NCI-H1105 treated with DMSO at 0.1 percent for 48 hours (cell line): ENCODE measurements around the gene CADM1.

Experiments used
- DNase-seq: peaks from one replicate; lab custom pipeline; 2025; lab: John Stamatoyannopoulos, UW

CADM1 gene

GRCh38 chr11:115349335-115350017 is 154.7 kb downstream of the CADM1 start:
- peak; percentile 30 for DNase-seq

DNA sequence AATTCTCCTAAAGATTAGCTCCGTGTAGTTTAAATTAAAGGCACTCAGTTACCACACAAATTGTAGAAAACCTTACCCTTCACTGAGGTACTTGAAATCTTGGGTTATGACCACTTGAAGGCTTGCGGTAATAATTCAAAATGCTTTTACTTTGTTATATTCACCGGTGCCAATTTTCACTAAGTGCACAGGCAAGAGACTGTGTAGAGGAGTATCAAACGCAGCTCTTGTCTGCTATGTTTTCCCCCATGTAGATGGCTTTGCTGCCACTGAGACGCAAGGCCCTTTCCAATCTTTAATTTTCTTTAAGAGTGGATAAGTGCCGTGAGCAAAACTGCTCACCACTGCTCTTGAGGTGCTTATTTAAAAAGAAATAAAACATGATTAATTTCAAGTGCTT is 155.8 kb downstream of the CADM1 start:
- peak; percentile 93 for DNase-seq

GRCh38 chr11:115347106-115347505 is 157.1 kb downstream of the CADM1 start:
- DNase-seq: peak; percentile 95

GRCh38 chr11:115345840-115346239 is 158.4 kb downstream of the CADM1 start:
- DNase-seq: no peak

DNA sequence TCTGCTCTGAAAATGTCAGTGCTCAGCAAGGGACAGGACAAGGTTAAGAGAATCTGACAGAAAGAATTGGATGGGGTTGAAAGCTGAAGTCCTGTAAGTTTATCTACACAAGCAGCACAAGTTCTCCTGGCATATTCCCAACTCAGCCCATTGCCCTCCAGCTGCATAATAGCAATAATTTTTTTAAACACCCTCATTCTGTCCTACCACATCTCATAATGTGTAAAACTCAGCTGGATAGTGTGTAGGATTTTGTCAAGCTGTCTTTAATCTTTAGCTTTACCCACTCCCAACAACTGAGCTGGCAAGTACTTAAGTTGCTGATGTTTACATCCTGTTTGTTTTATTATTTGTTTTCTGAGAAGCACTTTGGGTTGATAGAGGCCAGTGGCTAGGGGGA is 158.9 kb downstream of the CADM1 start:
- peak; percentile 38 for DNase-seq

- no peak for DNase-seq
These were observed 159.4 kb downstream of the CADM1 start for GRCh38 chr11:115344846-115345245.

GRCh38 chr11:115342142-115342541 is 162.1 kb downstream of the CADM1 start:
- DNase-seq: no peak

DNA sequence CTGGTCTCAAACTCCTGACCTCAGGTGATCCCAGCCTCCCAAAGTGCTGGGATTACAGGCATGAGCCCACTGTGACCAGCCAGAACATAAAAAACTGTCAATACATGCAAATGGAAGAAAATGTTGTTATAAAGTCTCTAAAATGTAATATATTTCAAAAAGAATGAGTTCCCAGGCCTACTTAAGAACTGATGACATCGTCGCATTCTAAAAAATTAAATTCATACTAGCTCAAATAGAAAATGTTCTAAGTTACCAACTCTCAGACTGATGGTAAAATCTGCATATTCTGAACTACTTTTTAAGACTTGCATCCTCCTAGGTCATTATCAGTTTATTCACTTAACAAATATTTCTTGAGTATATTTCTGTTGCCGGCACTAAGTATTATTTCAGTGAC is 163.3 kb downstream of the CADM1 start:
- DNase-seq: no peak

DNA sequence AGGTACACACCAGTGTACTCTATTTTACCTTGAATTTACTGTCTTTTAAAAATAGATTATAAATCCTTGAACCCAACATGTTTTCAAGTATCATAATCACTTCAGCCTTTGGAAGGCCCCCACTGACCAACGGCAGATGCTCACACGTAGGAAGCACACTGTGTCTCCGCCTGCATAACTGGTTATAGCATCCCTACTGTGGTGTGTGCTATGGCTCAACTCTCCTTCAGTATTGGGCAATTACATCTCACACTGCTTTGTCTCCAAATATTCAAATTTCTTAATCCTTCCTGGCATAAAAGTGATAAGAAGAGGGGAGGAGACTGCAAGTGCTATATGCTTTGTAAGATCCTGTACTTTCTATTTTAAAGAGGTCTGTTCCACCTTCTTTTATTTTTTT is 165.7 kb downstream of the CADM1 start:
- DNase-seq: no peak

DNA sequence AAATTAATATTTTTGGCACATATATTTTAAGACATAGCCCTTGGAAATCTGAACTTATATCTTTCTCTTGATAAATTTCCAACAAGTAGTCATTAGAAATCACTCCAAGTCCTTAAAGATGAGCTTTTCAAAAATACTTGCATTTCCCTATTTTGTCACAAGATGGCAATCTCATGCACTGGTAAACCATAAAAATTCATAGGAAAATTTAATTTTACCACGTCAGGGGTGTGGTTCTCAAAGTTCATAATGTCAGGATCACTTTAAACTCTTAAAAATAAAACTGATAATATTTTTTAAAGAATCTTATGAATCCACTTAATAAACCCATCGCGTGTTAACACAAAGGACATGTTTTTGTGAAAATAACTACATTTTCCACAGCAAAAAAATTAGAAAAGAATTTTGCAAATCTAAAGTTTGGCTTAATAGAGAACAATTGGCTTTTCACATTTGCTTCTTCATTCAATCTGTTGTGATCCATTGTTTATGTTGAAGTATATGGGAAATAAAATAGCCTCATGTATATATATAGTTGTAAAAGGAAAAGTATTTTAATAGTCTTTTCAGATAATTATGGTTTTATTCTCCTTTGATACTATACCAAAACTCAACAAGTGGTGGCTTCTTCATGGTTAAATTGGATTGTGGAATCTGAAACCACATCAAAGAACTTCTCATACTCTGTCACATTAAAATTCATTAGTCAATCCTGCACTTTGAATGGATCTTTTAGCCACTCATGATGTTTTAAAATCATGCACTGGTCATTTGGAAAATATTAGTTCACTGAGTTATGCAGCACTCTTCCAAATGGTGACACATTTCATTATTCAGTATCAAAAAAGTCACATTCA is 169.1 kb downstream of the CADM1 start:
- DNase-seq: peak; percentile 57

GRCh38 chr11:115333949-115334348 is 170.3 kb downstream of the CADM1 start:
- no peak for DNase-seq

DNA sequence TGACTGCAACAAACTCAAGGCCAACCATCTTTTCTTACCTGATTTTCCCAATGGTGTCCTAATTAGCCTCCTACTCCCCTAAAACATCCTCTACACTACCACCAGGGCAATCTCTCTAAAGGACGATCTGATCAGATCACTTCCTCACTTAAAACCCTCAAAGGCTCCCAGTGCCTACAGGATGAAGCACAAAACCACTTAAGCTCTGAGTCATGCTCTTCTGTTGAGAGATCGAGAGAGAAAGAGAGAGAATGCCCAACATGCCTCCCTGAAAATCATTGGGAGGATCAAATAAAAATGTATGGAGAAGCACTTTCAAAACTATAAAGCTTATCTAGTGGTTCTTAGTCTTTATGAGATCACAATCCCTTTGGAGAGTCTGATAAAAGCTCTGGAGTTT is 171.1 kb downstream of the CADM1 start:
- no peak for DNase-seq

GRCh38 chr11:115330684-115331482 is 173.3 kb downstream of the CADM1 start:
- DNase-seq: peak; percentile 23

DNA sequence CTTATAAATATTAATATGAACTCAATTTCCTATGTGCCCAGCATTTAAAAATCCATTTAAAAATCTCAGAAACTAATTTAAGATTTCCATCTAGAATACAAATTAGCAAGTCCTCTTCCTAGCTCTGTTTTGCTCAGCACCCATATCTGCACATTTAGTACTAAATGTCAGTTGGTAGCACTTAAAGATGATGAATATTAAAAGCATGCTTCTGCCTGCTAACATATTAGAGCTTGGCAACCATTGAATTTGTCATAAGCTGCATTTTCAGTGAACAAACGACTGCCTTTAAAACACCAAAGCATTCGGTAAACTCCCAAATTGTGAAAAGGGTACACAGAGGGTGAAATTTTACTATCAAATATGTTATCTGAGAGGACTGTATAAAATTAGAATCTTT is 177.7 kb downstream of the CADM1 start:
- peak; percentile 34 for DNase-seq

- DNase-seq: peak; percentile 72
These were observed 178.7 kb downstream of the CADM1 start for GRCh38 chr11:115325523-115325922.

DNA sequence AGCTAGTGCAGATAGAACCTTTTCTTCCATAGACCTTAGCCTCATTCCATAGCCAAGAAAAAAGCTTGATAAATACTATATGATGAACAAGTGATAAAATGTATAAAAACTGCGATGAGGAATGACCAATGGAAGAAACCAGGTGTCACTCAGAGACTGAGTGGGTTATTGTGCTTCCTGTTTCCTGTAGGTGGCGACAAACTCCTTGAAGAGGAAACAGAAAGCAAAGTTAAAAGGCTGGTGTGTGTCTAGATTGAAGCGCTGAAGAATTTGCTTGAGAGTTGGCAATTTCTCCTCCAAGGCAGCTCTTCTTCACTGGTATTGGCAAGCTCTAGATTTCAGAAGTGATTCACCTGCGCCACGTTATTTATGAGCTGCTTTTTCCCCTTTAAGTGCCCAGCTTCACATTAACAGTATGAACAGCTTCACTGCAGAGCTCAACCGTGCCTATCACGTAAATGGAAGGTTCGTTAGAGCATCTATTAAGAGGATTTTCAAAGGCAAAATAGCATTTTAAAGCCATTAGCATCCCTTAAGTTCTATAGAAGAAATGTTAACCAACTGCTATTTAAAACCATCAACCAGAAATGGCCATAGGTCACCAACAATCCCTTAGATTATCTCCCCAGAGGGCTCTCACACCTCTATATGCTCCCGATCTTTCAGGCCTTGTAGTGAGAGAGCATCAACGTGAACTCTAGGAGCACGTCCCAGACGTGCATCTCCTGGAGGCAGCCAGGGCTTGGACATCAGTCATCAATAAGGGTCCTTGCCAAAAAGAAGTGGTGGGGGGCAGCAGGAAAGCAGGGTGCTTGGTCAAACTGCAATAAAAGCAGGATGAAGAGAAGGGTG is 179.4 kb downstream of the CADM1 start:
- peak; percentile 94 for DNase-seq

GRCh38 chr11:115322553-115323203 is 181.5 kb downstream of the CADM1 start:
- no peak for DNase-seq

DNA sequence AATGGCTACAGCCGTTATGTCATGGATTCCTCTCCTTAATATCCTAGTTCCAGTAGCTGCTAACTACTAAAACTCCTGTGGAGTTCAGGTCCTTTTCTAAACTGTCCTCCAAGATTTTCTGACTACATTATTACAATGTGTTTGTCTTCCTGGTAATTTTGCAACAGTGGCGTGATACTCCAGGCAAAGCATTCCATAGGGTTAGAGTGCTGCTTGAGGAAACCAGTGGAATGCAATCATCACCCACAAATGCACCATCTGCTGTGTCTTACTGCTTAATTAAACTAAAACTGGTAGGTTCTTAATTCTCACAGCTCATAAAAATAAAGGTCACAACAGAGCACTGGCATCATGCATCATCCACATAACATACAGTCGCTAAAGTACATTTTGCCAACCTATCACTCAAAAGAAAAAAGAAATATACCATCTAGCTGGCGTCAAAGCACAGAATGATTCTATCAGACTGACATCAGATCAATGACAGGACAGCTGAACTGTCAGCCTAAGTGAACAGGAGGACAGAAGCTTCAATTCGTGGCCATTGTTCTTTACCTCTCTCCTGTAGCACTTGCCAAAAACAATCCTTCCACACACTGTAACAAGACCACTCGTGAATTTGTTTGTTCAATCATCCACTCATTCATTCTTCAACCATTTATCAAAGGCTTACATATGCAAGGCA is 182.5 kb downstream of the CADM1 start:
- DNase-seq: no peak

- peak; percentile 99 for DNase-seq
These were observed 186.7 kb downstream of the CADM1 start for GRCh38 chr11:115317277-115318185.
